HG03460 (cell line): ENCODE measurements around the gene DNAJC16.

ENCODE experiments used
- ATAC-seq: cut with Tn5 transposase; IDR thresholded peaks from one replicate; pipeline ENCODE4 v1.9.1; 2021; ENCODE audit not compliant: unreplicated experiment

The DNAJC16 gene

GRCh38 chr1:15618655-15619525 lies 92.2 kb downstream of the DNAJC16 start:
- ATAC-seq: no peak

- ATAC-seq: no peak
These were observed 93.5 kb downstream of the DNAJC16 start for GRCh38 chr1:15620155-15620545.

- no peak for ATAC-seq
These were observed 94.4 kb downstream of the DNAJC16 start for GRCh38 chr1:15620902-15621682.

- no peak for ATAC-seq
These were observed 95.3 kb downstream of the DNAJC16 start for GRCh38 chr1:15621975-15622374.

- ATAC-seq: no peak
These were observed 96.2 kb downstream of the DNAJC16 start for GRCh38 chr1:15622712-15623373.

GRCh38 chr1:15623435-15623834 lies 96.8 kb downstream of the DNAJC16 start:
- ATAC-seq: no peak

GRCh38 chr1:15624133-15624714 lies 97.6 kb downstream of the DNAJC16 start:
- no peak for ATAC-seq

- no peak for ATAC-seq
These were observed 98.6 kb downstream of the DNAJC16 start for GRCh38 chr1:15625056-15625917.
